ENCODE measurements around the gene EYS.

EYS gene

DNA sequence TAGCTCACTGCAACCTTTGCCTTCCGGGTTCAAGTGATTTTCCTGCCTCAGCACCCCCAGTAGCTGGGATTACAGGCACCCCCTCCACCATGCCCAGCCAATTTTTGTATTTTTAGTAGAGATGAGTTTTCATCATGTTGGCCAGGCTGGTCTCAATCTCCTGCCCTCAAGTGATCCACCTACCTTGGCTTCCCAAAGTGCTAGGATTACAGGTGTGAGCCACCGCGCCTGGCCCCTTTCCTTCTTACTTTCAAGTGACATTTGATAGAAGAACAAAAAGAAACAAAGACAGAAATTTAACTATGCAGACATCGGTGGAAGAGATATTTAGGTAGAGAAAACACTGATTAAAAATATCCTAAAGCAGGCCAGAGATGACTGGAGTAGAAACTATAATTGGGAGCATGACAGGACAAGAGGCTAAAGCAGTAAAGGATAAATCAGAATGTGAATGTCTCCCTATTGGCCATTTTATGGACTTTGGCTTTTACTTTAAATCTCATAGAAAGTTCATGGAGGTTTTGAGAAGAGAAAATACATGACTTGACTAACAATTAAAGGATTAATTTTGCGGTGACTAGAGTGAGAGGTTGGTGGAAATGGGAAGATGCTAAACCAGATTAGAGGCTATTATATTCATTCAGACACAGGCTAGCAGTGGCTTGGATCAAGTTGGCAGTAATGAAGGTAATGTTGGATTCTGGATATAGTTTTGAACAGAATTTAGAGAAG, 2.2 kb upstream of the EYS start:
- Histone ChIP-seq H3K36me3 (ENCODE audit: insufficient read depth, low read length) (no peaks in the 10 kb centered on the region), H4K20me1 (ENCODE audit: insufficient read depth, low read length, poor library complexity, severe bottlenecking) (no peaks in the 10 kb centered on the region), H3K27me3 (ENCODE audit: insufficient read depth, low read length, poor library complexity, severe bottlenecking) (no peaks in the 10 kb centered on the region), H3K4me3 (ENCODE audit: low read length, poor library complexity, severe bottlenecking) (no peak overlapping the region), H3K4me2 (ENCODE audit: low read depth, low read length, poor library complexity, severe bottlenecking) (no peak overlapping the region), H3K9ac (ENCODE audit: low read depth, low read length, poor library complexity, severe bottlenecking) (no peak overlapping the region), H2AFZ (ENCODE audit: low read length) (no peak overlapping the region), H3K79me2 (ENCODE audit: insufficient read depth, low read length) (no peaks in the 10 kb centered on the region), H3K4me1 (ENCODE audit: insufficient read depth, low read length, poor library complexity, severe bottlenecking) (no peaks in the 10 kb centered on the region), H3F3A (ENCODE audit: low read depth) (no peaks in the 10 kb centered on the region), H3K9me3 (ENCODE audit: insufficient read depth, low read depth, low read length) (no peaks in the 10 kb centered on the region), H3K9me2 (replicated peaks; ENCODE audit: low read depth, low read length) (no peaks in the 10 kb centered on the region)
- TF ChIP-seq CTCF (conservative IDR thresholded peaks at IDR 0.05; ENCODE audit: low read length) (no peak), EZH2phosphoT487 (IDR thresholded peaks at IDR 0.05; ENCODE audit: borderline replicate concordance) (no peak)

DNA sequence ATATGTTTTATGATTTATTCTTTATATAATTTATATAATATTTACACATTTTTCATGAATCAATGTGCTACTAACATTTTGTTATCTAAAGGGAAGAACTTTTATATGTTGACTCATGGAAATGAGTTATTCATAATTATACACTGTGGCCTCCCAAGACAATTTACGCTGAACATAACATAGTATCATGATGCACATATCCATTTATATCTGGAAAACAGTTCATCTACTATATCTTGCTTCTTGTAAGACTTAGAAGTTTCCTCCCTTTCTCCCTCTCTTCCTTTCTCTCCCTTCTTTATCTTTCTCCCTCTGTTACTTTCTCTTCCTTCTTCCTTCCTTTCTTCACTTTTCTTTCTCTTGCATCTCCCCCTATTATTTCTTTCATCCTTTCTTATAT, 1.1 kb upstream of the EYS start:
- Histone ChIP-seq H2AFZ (ENCODE audit: low read length) (no peak overlapping the region), H3K27me3 (ENCODE audit: insufficient read depth, low read length, poor library complexity, severe bottlenecking) (no peaks in the 10 kb centered on the region), H3K4me2 (ENCODE audit: low read depth, low read length, poor library complexity, severe bottlenecking) (no peak overlapping the region), H3K4me3 (ENCODE audit: low read length, poor library complexity, severe bottlenecking) (no peak overlapping the region), H3K9ac (ENCODE audit: low read depth, low read length, poor library complexity, severe bottlenecking) (no peak overlapping the region), H3F3A (ENCODE audit: low read depth) (no peaks in the 10 kb centered on the region), H4K20me1 (ENCODE audit: insufficient read depth, low read length, poor library complexity, severe bottlenecking) (no peaks in the 10 kb centered on the region), H3K36me3 (ENCODE audit: insufficient read depth, low read length) (no peaks in the 10 kb centered on the region), H3K79me2 (ENCODE audit: insufficient read depth, low read length) (no peaks in the 10 kb centered on the region), H3K4me1 (ENCODE audit: insufficient read depth, low read length, poor library complexity, severe bottlenecking) (no peaks in the 10 kb centered on the region), H3K9me3 (ENCODE audit: insufficient read depth, low read depth, low read length) (no peaks in the 10 kb centered on the region), H3K9me2 (replicated peaks; ENCODE audit: low read depth, low read length) (no peaks in the 10 kb centered on the region)
- TF ChIP-seq EZH2phosphoT487 (IDR thresholded peaks at IDR 0.05; ENCODE audit: borderline replicate concordance) (no peak), CTCF (conservative IDR thresholded peaks at IDR 0.05; ENCODE audit: low read length) (no peak)

GRCh38 chr6:65706436-65706835, 590 bp downstream of the EYS start:
- no peaks in the 10 kb centered on the region for H3K79me2 ChIP-seq (ENCODE audit: insufficient read depth, low read length)
- no peaks in the 10 kb centered on the region for H4K20me1 ChIP-seq (ENCODE audit: insufficient read depth, low read length, poor library complexity, severe bottlenecking)
- H3K9ac ChIP-seq (ENCODE audit: low read depth, low read length, poor library complexity, severe bottlenecking): no peak overlapping the region
- no peak overlapping the region for H2AFZ ChIP-seq (ENCODE audit: low read length)
- H3K9me2 ChIP-seq (replicated peaks; ENCODE audit: low read depth, low read length): no peaks in the 10 kb centered on the region
- H3F3A ChIP-seq (ENCODE audit: low read depth): no peaks in the 10 kb centered on the region
- no peak overlapping the region for H3K4me2 ChIP-seq (ENCODE audit: low read depth, low read length, poor library complexity, severe bottlenecking)
- H3K4me3 ChIP-seq (ENCODE audit: low read length, poor library complexity, severe bottlenecking): no peak overlapping the region
- H3K27me3 ChIP-seq (ENCODE audit: insufficient read depth, low read length, poor library complexity, severe bottlenecking): no peaks in the 10 kb centered on the region
- H3K4me1 ChIP-seq (ENCODE audit: insufficient read depth, low read length, poor library complexity, severe bottlenecking): no peaks in the 10 kb centered on the region
- TF ChIP-seq EZH2phosphoT487 (IDR thresholded peaks at IDR 0.05; ENCODE audit: borderline replicate concordance) (no peak), CTCF (conservative IDR thresholded peaks at IDR 0.05; ENCODE audit: low read length) (no peak)
- H3K9me3 ChIP-seq (ENCODE audit: insufficient read depth, low read depth, low read length): no peaks in the 10 kb centered on the region
- no peaks in the 10 kb centered on the region for H3K36me3 ChIP-seq (ENCODE audit: insufficient read depth, low read length)

Data from Loucy (cell line).